RWPE2 (cell line): ENCODE data around the gene GLT8D2.

Experiments
- ATAC-seq: fragments of 200-7000 bp; cut with Tn5 transposase; 3 replicates; pipeline ENCODE4 v1.9.1; 2021; ENCODE audit warnings: low read depth
- DNase-seq: peaks from one replicate; pipeline ENCODE4 v3.0.0-alpha.2; 2020; ENCODE audit warnings: low spot score
- H3K27ac ChIP-seq: fragments of 450-650 bp; 2 replicates; pipeline ENCODE4 v1.5.1; 2017; ENCODE audit warnings: mild to moderate bottlenecking; ENCODE audit not compliant: poor library complexity, severe bottlenecking
- H3K27me3 ChIP-seq: fragments of 250-450 bp; sonication (Bioruptor Pico); 2 replicates; pipeline ENCODE4 v1.5.1; 2021; ENCODE audit warnings: mild to moderate bottlenecking, moderate library complexity; ENCODE audit not compliant: insufficient read depth, poor library complexity, severe bottlenecking
- H3K36me3 ChIP-seq: fragments of 250-450 bp; sonication (Bioruptor Pico); 2 replicates; pipeline ENCODE4 v1.5.1; 2020; ENCODE audit warnings: low read depth, mild to moderate bottlenecking, moderate library complexity
- H3K4me1 ChIP-seq: fragments of 250-450 bp; sonication (Bioruptor Pico); 2 replicates; pipeline ENCODE4 v1.5.1; 2021; ENCODE audit warnings: mild to moderate bottlenecking, moderate library complexity; ENCODE audit not compliant: insufficient read depth, poor library complexity, severe bottlenecking
- H3K4me3 ChIP-seq: fragments of 250-450 bp; sonication (Bioruptor Pico); 2 replicates; pipeline ENCODE4 v1.5.1; 2021; ENCODE audit warnings: mild to moderate bottlenecking, moderate library complexity; ENCODE audit not compliant: severe bottlenecking
- H3K9me3 ChIP-seq: fragments of 250-450 bp; sonication (Bioruptor Pico); 2 replicates; pipeline ENCODE4 v1.5.1; 2021; ENCODE audit warnings: mild to moderate bottlenecking, moderate library complexity; ENCODE audit not compliant: severe bottlenecking
- TF ChIP-seq, protein P1 (sequence below): fragments of 450-650 bp; IDR thresholded peaks from one replicate; pipeline ENCODE4 v1.5.1; 2017; ENCODE audit warnings: mild to moderate bottlenecking, moderate library complexity; ENCODE audit not compliant: poor library complexity, severe bottlenecking

The GLT8D2 gene

DNA sequence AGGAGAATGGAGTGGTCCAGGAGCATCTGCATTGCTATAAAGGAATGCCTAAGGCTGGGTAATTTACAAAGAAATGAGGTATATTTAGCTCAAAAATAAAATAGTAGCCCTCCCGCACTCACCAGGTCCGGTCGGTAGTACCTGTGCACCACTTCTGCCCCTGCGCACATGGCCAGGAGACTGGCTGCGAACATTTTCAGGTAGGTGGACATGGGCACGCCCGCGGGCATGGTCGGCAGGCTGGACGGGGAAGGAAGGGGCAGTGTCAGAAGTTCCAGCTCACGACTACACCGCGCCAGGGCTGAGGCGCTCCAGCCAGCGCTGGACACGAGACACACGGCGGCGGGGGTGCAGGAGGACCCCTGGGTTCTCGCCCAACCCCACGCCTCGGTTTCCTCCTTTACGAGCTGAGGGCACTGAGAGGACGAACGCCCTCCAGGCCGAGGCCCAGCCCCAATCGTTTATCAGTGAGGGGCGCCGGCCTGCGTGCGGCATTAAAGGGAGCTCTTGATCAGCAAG is 93.4 kb downstream of the GLT8D2 start:
- Histone ChIP-seq H3K4me3 (peak overlapping the region; percentile 68), H3K9me3 (no peaks in the 10 kb centered on the region), H3K36me3 (peaks cover 42% of the 10 kb centered on the region), H3K27me3 (no peaks in the 10 kb centered on the region), H3K27ac (peak overlapping the region; percentile 87), H3K4me1 (peaks cover 10% of the 10 kb centered on the region)
- TF ChIP-seq, protein P1, sequence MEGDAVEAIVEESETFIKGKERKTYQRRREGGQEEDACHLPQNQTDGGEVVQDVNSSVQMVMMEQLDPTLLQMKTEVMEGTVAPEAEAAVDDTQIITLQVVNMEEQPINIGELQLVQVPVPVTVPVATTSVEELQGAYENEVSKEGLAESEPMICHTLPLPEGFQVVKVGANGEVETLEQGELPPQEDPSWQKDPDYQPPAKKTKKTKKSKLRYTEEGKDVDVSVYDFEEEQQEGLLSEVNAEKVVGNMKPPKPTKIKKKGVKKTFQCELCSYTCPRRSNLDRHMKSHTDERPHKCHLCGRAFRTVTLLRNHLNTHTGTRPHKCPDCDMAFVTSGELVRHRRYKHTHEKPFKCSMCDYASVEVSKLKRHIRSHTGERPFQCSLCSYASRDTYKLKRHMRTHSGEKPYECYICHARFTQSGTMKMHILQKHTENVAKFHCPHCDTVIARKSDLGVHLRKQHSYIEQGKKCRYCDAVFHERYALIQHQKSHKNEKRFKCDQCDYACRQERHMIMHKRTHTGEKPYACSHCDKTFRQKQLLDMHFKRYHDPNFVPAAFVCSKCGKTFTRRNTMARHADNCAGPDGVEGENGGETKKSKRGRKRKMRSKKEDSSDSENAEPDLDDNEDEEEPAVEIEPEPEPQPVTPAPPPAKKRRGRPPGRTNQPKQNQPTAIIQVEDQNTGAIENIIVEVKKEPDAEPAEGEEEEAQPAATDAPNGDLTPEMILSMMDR: no peak
- ATAC-seq (peak; percentile 30), DNase-seq (no peak)

DNA sequence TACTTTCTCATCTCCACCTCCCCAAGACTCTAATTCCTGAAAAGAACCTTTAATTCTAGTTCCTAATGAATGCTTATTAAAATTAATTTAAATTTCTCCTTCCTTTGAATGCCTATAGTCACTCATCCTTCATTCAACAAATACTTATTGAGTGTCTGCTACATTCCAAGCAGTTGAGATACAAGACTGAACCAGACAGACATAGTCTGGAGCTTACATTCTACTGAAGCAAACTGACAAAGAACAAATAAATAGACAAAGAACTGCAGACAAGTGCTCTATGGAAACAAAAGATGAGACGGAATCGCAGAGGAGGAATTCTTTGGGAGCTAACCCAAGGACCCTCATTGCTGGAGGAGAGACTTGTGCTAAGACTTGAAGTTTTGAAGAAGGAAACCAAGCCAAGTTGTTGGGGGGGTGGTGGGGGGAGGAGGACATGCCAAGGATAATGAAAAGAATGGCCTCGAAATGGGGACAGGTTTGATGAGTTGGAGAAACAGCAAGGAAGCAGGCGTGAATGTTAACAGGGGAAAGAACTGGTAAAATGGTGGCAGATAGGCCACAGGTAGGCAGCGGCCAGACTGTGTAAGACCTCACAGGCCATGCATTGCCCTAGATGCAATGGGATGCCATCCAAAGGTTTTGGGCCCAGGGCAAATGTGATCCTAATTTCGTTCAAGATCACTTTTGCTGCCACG is 94.0 kb downstream of the GLT8D2 start:
- no peaks in the 10 kb centered on the region for H3K27me3 ChIP-seq
- no peaks in the 10 kb centered on the region for H3K9me3 ChIP-seq
- peaks cover 10% of the 10 kb centered on the region for H3K4me1 ChIP-seq
- H3K36me3 ChIP-seq: peaks cover 48% of the 10 kb centered on the region
- DNase-seq (no peak), ATAC-seq (peak; percentile 8; the same call in 2 of the 3 replicates)
- TF ChIP-seq, protein P1: no peak
- H3K27ac ChIP-seq: peak overlapping the region; percentile 87
- peak overlapping the region; percentile 68 for H3K4me3 ChIP-seq

DNA sequence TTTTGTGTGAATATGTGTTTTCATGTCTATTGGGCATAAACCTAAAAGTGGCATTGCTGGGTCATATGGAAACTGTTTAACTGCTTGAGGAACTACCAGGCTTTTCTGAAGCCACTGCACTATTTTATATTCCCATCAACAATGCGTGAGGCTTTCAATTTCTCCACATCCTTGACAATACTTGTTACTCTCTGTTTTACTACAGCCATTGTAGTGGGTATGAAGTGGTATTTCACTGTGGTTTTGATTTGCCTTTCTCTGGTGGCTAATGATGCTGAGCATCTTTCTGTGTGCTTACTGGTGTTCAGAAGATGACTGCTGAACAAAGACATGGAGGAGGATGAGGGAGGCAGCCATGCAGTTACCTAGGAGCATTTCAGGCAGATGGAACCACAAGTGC is 97.5 kb downstream of the GLT8D2 start:
- Histone ChIP-seq H3K4me3 (no peak overlapping the region), H3K4me1 (peaks cover 6% of the 10 kb centered on the region), H3K27me3 (no peaks in the 10 kb centered on the region), H3K27ac (no peak overlapping the region), H3K9me3 (no peaks in the 10 kb centered on the region), H3K36me3 (peaks cover 82% of the 10 kb centered on the region)
- ATAC-seq (no peak), DNase-seq (no peak)
- TF ChIP-seq, protein P1: no peak

DNA sequence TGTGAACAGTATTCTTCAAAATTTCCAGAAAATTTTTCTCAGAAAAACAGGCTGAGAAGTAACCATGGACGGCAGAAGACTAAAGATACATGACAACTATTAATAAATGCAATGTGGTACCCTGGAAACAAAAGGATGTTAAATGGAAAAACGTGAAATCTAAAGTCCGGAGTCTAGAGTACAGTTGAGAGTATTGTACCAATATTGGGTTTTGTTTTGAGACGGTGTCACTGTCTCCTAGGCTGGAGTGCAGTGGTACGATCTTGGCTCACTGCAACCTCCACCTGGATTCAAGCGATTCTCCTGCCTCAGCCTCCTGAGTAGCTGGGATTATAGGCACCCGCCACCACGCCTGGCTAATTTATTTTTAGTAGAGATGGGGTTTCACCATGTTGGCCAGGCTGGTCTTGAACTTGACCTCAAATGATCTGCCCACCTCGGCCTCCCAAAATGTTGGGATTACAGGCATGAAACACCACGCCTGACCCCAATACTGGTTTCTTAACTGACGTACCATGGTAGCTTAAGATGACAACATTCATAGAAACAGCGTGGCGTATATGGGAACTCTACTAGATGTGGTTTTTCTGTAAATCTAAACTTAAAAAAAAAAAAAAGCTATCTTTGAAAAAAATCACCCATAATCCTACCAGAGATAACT is 101.1 kb downstream of the GLT8D2 start:
- H3K4me3 ChIP-seq: no peak overlapping the region
- H3K4me1 ChIP-seq: no peaks in the 10 kb centered on the region
- DNase-seq: no peak
- H3K27ac ChIP-seq: no peak overlapping the region
- peaks cover 100% of the 10 kb centered on the region for H3K36me3 ChIP-seq
- TF ChIP-seq, protein P1: no peak
- no peaks in the 10 kb centered on the region for H3K9me3 ChIP-seq
- no peak for ATAC-seq
- no peaks in the 10 kb centered on the region for H3K27me3 ChIP-seq
